Activated T-helper 17 cell treated with anti-CD3 and anti-CD28 coated beads, Interleukin-2, amount 50 U/mL, for 72 hours (primary cell): ENCODE data around the gene SPR. TPM values are rescaled to one million over a fixed set of nuclear protein-coding genes. Genes with fewer than 3 reads are reported as not detected.

Experiments used
- ATAC-seq: fragments of 150-1000 bp; cut with Tn5 transposase; replicated peaks from 2 replicates; pipeline ENCODE4 v1.10.0; 2021; ENCODE audit warnings: mild to moderate bottlenecking, moderate library complexity
- H3K27ac Mint-ChIP-seq: one replicate; pipeline ENCODE4 v1.8.0; 2022; ENCODE audit warnings: mixed read lengths
- H3K27me3 Mint-ChIP-seq: one replicate; pipeline ENCODE4 v1.8.0; 2022; ENCODE audit warnings: mixed read lengths
- H3K36me3 Mint-ChIP-seq: one replicate; pipeline ENCODE4 v1.8.0; 2022; ENCODE audit warnings: low read depth, mild to moderate bottlenecking, mixed read lengths
- H3K4me1 Mint-ChIP-seq: one replicate; pipeline ENCODE4 v1.8.0; 2022; ENCODE audit warnings: mixed read lengths
- H3K4me3 Mint-ChIP-seq: one replicate; pipeline ENCODE4 v1.8.0; 2022; ENCODE audit warnings: mild to moderate bottlenecking, mixed read lengths
- H3K9me3 Mint-ChIP-seq: one replicate; pipeline ENCODE4 v1.8.0; 2022; ENCODE audit warnings: mixed read lengths
- total RNA-seq, 2 donors: library from RNA; stranded (reverse); gene quantifications; one replicate each; pipeline ENCODE4 v1.2.3, GENCODE V29; 2022

The SPR gene
- total RNA-seq, 2 donors from 2014 or later, result 5.2 to 12.9 TPM

- H3K4me1 Mint-ChIP-seq, result peaks cover 5% of the 10 kb centered on the region
- peaks cover 58% of the 10 kb centered on the region for H3K27me3 Mint-ChIP-seq
- H3K36me3 Mint-ChIP-seq, result peaks cover 4% of the 10 kb centered on the region
- no peaks in the 10 kb centered on the region for H3K9me3 Mint-ChIP-seq
- no peak overlapping the region for H3K27ac Mint-ChIP-seq
- no peak for ATAC-seq
- peak overlapping the region; percentile 71 for H3K4me3 Mint-ChIP-seq
Observed at GRCh38 chr2:72916743-72917137, 29.5 kb downstream of the SPR start.

- Mint-ChIP-seq H3K9me3 (no peaks in the 10 kb centered on the region), H3K27ac (no peak within 1 kb of the TSS), H3K36me3 (peaks cover 4% of the 10 kb centered on the region), H3K4me3 (peak within 1 kb of the TSS; percentile 71), H3K4me1 (peaks cover 5% of the 10 kb centered on the region), H3K27me3 (peaks cover 58% of the 10 kb centered on the region)
- peak; percentile 44 for ATAC-seq
Observed at GRCh38 chr2:72917138-72917876, 30.1 kb downstream of the SPR start, which contains the start of gene EMX1. TSS of gene EMX1 (plus strand) at chr2:72917519. CDS start at chr2:72917853, 334 bp downstream.

GRCh38 chr2:72917877-72918553 lies 30.8 kb downstream of the SPR start:
- peaks cover 4% of the 10 kb centered on the region for H3K36me3 Mint-ChIP-seq
- H3K4me1 Mint-ChIP-seq, result peaks cover 5% of the 10 kb centered on the region
- ATAC-seq, result peak; percentile 33
- no peak overlapping the region for H3K27ac Mint-ChIP-seq
- peak overlapping the region; percentile 48 for H3K4me3 Mint-ChIP-seq
- H3K27me3 Mint-ChIP-seq, result peaks cover 60% of the 10 kb centered on the region
- H3K9me3 Mint-ChIP-seq, result no peaks in the 10 kb centered on the region

- ATAC-seq, result no peak
- Mint-ChIP-seq H3K36me3 (peaks cover 4% of the 10 kb centered on the region), H3K27me3 (peaks cover 55% of the 10 kb centered on the region), H3K27ac (no peak overlapping the region), H3K9me3 (no peaks in the 10 kb centered on the region), H3K4me1 (peaks cover 1% of the 10 kb centered on the region), H3K4me3 (peak overlapping the region; percentile 21)
Observed at GRCh38 chr2:72919414-72920317, 32.5 kb downstream of the SPR start.

- H3K27me3 Mint-ChIP-seq, result peaks cover 53% of the 10 kb centered on the region
- ATAC-seq, result no peak
- H3K4me1 Mint-ChIP-seq, result no peaks in the 10 kb centered on the region
- H3K9me3 Mint-ChIP-seq, result no peaks in the 10 kb centered on the region
- peaks cover 4% of the 10 kb centered on the region for H3K36me3 Mint-ChIP-seq
- peak overlapping the region; percentile 22 for H3K4me3 Mint-ChIP-seq
- no peak overlapping the region for H3K27ac Mint-ChIP-seq
Observed at GRCh38 chr2:72920318-72921087, 33.3 kb downstream of the SPR start.

GRCh38 chr2:72921088-72921851 lies 34.1 kb downstream of the SPR start:
- Mint-ChIP-seq H3K27me3 (peaks cover 53% of the 10 kb centered on the region), H3K4me3 (no peak overlapping the region), H3K4me1 (no peaks in the 10 kb centered on the region), H3K27ac (no peak overlapping the region), H3K9me3 (no peaks in the 10 kb centered on the region), H3K36me3 (peaks cover 4% of the 10 kb centered on the region)
- no peak for ATAC-seq

GRCh38 chr2:72921853-72922252 lies 34.6 kb downstream of the SPR start:
- Mint-ChIP-seq H3K9me3 (no peaks in the 10 kb centered on the region), H3K36me3 (peaks cover 3% of the 10 kb centered on the region), H3K4me3 (no peak overlapping the region), H3K4me1 (no peaks in the 10 kb centered on the region), H3K27ac (no peak overlapping the region), H3K27me3 (peaks cover 52% of the 10 kb centered on the region)
- no peak for ATAC-seq

GRCh38 chr2:72923833-72924352 lies 36.7 kb downstream of the SPR start:
- ATAC-seq, result no peak
- H3K27me3 Mint-ChIP-seq, result peaks cover 46% of the 10 kb centered on the region
- no peak overlapping the region for H3K4me3 Mint-ChIP-seq
- no peaks in the 10 kb centered on the region for H3K4me1 Mint-ChIP-seq
- no peaks in the 10 kb centered on the region for H3K36me3 Mint-ChIP-seq
- no peaks in the 10 kb centered on the region for H3K9me3 Mint-ChIP-seq
- no peak overlapping the region for H3K27ac Mint-ChIP-seq

- peaks cover 40% of the 10 kb centered on the region for H3K27me3 Mint-ChIP-seq
- H3K4me3 Mint-ChIP-seq, result no peak overlapping the region
- H3K9me3 Mint-ChIP-seq, result no peaks in the 10 kb centered on the region
- no peaks in the 10 kb centered on the region for H3K36me3 Mint-ChIP-seq
- H3K4me1 Mint-ChIP-seq, result no peaks in the 10 kb centered on the region
- no peak for ATAC-seq
- H3K27ac Mint-ChIP-seq, result no peak overlapping the region
Observed at GRCh38 chr2:72924353-72925240, 37.4 kb downstream of the SPR start.

- no peak overlapping the region for H3K4me3 Mint-ChIP-seq
- H3K36me3 Mint-ChIP-seq, result no peaks in the 10 kb centered on the region
- ATAC-seq, result no peak
- peaks cover 39% of the 10 kb centered on the region for H3K27me3 Mint-ChIP-seq
- no peaks in the 10 kb centered on the region for H3K9me3 Mint-ChIP-seq
- no peaks in the 10 kb centered on the region for H3K4me1 Mint-ChIP-seq
- H3K27ac Mint-ChIP-seq, result no peak overlapping the region
Observed at GRCh38 chr2:72925328-72925943, 38.2 kb downstream of the SPR start.

GRCh38 chr2:72926368-72926767 lies 39.2 kb downstream of the SPR start:
- Mint-ChIP-seq H3K27ac (no peak overlapping the region), H3K4me3 (no peak overlapping the region), H3K27me3 (peaks cover 39% of the 10 kb centered on the region), H3K36me3 (no peaks in the 10 kb centered on the region), H3K4me1 (no peaks in the 10 kb centered on the region), H3K9me3 (no peaks in the 10 kb centered on the region)
- no peak for ATAC-seq

- no peaks in the 10 kb centered on the region for H3K9me3 Mint-ChIP-seq
Observed at GRCh38 chr2:72926811-72927465, 39.7 kb downstream of the SPR start.

More at GRCh38 chr2:72926811-72927465, 39.7 kb downstream of the SPR start:
- Mint-ChIP-seq H3K36me3 (no peaks in the 10 kb centered on the region), H3K27ac (no peak overlapping the region), H3K4me1 (no peaks in the 10 kb centered on the region), H3K4me3 (no peak overlapping the region), H3K27me3 (peaks cover 33% of the 10 kb centered on the region)
- ATAC-seq, result no peak
